GM12872 (cell line): ENCODE measurements around the gene CD200R1L.

Source experiments
- CTCF ChIP-seq: IDR thresholded peaks from 3 replicates; pipeline ENCODE4 v1.5.1; 2011; ENCODE audit warnings: low read depth, mild to moderate bottlenecking, low read length, moderate library complexity; ENCODE audit not compliant: insufficient read depth

CD200R1L gene

GRCh38 chr3:112774293-112774926 is 72.3 kb downstream of the CD200R1L start:
- TF ChIP-seq CTCF: no peak

- TF ChIP-seq CTCF: no peak
Measured at GRCh38 chr3:112773864-112774263, 72.8 kb downstream of the CD200R1L start.

GRCh38 chr3:112770951-112771350 is 75.7 kb downstream of the CD200R1L start:
- no peak for TF ChIP-seq CTCF

GRCh38 chr3:112770032-112770626 is 76.5 kb downstream of the CD200R1L start:
- no peak for TF ChIP-seq CTCF

GRCh38 chr3:112769286-112769978 is 77.2 kb downstream of the CD200R1L start:
- TF ChIP-seq CTCF: no peak

GRCh38 chr3:112767777-112768176 is 78.9 kb downstream of the CD200R1L start:
- no peak for TF ChIP-seq CTCF

GRCh38 chr3:112767177-112767576 is 79.5 kb downstream of the CD200R1L start:
- no peak for TF ChIP-seq CTCF
